HG02884 (cell line): ENCODE measurements around the gene CD28.
"Not testable (repeated sequence)": the region's sequence is repeated elsewhere in the genome, so short reads cannot be mapped to it uniquely, and the experiment has no call there.

Experiments
- ATAC-seq: cut with Tn5 transposase; IDR thresholded peaks from one replicate; pipeline ENCODE4 v1.9.1; 2021; ENCODE audit warnings: mild to moderate bottlenecking, moderate library complexity; ENCODE audit not compliant: unreplicated experiment

CD28 gene

DNA sequence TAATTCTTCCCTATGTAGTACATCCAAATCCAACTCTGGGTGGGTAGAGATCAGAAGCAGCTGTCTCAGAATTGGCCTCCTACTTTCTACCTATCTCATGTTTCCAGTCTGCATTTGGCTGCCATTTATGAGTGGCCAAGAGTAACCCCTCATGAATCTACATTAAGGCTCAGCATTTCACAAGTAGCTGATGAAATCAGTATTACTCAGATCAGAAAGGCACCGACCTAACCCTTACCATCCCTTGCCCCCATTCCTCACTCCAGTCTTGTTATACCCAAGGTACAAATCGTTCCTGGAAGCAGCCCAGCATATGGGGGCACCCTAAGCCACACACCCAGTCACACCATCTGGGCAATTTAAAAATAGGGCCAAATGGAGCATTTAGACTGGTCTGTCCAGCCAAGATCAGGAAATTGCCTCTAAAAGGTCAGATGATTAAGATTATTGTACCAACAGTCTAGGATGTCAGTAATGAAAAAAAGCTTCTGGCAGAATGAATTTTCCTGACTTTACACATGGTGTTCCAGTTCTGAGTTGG lies 37.1 kb downstream of the CD28 start:
- ATAC-seq: no peak

DNA sequence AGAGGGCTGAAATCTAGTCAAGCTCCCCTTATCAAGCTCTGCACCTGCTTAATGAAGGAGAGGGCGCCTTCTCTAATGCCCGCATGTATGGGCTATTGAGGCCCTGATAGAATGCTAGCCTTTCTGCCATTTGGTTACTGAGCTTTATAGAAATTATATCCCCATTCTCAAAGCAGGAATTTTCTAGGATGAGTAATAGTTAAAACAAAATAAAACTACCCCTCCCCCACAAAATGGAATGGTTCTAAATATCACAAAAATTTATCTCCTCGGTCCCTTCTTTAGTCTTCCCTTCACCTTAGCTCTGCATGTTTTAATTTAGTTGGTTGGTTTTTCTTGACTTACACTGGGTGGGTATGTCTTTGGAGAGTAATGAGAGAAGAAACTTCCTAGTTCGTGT lies 37.7 kb downstream of the CD28 start:
- no peak for ATAC-seq

DNA sequence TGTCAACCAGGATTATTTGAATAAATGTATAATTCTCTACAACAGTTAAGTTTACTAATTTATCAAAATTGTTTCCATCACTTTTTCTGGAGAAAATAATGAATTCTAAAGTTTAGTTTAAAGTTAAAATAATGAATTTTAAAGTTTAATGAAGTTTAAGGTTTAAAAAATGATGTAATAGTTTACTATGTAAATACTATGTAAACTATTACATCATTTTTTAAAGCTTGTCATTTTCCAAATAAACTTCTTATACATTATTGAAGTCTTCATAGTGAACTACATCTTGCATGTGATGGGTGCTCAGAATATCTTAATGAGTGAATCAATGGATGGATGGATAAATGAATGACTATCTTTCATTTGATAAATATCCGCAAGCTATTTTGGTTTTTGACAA lies 38.8 kb downstream of the CD28 start:
- ATAC-seq: no peak

DNA sequence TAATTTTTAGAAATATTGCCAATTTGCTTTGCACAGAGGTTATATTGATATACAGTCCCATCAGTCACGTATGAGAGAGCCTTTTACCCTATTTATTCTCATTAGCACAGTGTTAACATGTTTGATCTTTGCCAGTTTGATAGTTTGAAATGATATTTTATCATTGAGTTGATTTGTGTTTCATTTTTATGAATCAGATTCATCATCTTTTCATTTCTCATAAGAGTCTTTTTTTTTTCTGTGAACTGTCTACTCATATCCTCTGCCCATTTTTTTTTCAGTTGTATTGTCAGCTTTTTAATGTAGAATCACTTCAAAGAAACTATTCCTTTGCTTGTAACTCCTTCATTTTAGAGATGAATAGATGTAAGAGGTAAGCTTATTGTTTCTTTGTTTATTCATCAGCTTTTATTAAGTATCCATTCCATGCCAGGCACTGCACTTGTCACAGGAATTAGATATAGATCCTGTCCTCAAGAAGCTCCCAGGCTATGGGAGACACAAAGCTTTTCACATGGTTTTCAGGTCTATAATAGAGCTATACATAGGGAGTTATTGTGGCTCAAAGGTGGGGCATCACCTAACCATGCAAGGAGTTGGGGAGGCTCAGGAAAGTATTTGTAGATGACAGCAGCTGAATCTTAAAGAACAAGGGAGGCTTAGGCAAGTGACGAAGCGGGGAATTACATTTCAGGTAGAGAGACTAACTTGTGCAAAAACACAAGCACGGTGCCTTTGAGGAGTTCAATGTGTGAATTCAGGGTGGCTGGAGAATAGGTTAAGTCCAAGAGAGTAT lies 42.1 kb downstream of the CD28 start:
- no peak for ATAC-seq

DNA sequence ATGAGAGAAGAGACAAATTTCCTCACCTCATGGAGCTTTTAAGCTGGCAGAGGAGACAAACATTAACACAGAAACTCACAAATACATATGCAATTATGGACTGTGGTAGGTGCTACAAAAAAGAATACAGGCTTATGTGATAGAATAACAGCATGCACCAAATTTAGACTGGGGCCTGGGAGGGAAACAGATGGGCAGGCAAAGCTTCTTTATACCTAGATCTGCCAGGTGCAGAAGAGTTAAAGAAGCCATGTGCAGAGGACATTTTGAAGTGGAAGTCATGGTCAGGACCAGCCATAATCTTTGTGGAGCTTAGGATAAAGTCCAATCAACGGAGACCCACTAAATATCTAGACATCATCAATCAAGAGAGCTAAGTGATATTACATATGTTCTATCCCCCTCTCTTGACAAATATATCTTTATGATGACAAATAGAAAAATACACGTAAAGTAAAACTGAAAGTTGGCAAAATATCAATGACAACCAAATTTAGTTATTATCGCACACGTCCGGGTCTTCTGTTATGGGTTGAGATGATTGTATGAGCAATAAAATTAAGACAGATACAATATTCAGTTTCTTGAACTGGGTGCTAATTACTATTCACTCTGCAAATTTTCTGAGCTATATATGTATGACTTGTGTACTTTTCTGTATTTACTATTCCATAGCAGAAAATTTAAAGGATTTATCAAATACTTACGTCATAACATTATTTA lies 44.1 kb downstream of the CD28 start:
- no peak for ATAC-seq

DNA sequence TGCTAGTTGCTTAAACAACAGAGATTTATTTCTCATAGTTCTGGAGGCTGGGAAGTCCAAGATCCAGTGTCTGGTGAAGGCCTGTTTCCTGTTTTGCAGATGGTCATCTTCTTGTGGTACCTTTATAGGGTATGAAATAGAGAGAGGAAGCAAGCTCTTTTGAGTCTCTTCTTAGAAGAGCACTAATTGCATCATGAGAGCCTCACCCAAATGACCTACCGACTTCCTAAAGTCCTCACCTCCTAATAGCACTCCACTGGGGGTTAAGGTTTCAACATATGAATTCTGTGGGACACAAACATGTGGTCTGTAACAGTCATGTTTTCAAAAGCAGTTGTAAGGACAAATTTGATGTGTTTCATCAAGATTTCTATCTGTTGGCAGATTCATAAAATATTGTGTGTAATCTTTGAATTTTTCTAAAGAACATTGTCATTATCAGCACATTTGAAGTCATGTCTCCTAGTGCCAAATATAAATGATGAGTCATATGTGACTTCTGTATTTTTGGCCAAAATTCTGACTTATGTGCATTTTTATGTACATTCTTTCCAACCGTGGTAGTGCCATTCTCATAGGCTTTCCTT lies 45.3 kb downstream of the CD28 start:
- ATAC-seq: no peak

DNA sequence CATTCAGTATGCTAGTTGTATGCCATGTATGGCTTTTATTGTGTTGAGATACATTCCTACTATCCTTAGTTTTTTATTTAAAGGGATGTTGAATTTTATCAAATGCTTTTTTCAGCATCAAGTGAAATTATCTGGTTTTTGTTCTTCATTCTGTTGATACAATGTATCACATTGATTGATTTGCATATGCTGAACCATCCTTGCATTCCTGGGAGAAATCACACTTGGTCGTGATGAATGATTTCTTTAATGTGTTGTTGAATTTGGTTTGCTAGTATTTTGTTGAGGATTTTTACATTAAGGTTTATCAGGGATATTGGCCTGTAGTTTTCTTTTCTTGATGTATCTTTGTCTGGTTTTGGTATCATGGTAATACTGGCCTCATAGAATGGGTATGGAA lies 49.7 kb downstream of the CD28 start:
- ATAC-seq: no peak

DNA sequence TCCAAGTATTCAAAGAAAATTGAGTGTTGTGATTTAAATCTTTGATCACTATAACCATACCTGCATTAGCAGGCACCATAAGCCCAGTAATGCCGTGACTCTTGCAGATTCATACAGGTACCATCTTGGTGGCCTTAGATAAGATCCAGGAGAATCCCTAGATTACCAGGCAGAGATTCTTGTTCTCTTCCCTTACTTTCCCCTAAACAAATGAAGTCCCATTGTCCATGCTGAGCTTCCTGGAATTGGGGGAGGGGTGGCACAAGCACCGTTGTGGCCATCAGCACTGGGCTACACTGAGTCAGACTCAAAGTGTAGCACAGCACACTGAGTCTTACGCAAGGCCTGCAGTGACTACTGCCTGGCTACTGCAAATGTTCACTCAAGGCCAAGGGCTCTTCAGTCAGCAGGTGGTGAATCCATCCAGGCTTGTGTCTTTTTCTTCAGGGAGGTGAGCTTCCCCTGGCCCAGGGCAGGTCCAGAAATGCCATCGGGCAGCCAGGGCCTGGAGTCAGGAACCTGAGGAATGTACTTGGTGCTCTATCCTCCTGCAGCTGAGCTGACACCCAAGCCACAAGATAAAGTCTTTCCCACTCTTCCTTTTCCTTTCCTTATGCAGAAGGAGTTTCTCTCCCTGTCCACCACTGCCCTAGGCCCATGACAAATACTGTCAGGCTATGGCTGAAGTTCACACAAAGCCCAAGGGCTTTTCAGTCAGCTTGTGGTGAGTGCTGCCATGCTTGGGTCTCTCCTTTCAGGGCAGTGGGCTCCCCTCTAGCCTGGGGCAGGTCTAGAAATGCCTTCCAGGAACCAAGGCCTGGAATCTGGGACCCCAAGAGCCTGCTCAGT lies 52.6 kb downstream of the CD28 start:
- no peak for ATAC-seq

DNA sequence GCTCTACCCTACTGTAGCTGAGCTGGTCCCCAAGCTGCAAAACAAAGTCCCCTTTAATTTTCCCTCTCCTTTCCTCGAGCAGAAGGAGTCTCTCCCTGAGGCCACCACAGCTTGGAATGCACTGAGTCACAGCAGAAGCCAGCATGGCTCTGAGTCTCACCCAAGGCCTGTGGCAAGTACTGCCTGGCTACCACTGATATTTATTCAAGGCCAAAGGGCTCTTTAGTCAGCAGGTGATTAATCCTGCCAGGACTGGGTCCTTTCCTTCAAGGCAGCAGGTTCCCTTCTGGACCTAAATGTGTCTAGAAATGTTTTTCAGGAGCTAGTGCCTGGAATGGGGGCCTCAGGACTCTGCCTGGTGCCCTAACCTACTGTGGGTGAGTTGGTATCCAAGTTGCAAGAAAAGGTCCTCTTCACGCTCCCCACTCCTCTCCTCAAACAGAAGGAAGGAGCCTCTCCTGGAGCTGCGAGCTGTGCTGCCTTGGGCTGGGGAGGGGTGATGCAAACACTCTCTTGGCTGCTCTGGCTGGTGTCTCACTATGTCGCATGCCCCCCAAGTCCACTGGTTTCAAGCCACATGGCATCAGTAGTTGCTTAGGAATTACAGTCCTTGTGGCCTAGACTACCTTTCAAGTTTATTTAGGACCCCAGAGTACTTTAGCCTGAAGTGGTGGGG lies 53.4 kb downstream of the CD28 start:
- ATAC-seq: no peak

DNA sequence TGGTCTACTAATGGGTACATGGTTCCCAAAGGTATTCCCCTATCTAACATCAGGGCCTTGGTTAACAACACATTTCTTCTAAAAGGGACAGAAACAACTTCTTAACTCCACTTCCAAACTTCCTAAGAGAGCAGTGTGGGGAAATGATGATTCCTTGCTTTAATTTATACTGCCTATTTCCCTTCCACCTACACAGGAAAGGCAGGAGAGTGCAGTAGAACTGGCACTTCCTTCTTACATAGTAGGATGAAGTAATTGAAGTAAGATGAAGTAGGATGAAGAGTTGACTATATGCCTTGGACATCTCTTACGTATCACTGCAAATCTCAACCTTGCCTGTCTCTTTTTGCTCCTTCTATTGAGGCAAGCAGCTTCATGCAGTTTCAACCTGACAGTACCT lies 54.7 kb downstream of the CD28 start:
- no peak for ATAC-seq

DNA sequence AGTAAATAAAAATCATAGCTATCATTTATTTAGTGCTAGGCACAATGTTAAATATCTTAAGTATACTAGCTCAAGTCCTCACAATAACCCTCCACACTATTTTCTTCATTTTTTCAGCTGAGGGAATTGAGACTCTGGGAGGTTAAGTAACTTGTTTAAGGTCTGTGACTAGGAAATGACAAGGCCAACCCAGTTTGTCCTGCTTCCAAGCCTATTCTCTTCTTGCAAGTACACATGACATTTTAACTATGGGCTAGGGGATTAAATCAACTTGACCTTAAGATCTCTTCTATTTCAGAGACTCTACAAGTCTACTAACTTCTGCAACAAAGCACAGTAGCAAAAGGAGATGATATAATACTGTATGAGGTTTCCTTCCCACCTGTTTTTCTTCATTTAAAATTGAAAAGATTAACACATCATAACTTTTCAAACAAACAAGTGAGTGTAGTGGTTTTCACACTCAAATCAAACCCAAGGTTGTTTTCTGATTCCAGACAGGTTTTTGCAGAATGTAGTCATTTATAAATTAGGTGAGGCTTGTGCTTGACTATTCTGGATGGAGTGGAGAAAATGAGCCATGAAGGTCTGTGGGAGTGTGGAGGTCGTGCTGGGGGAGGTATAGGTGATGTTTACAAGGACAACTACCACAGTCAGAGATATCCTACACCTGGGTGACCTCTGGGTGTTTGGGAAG lies 57.0 kb downstream of the CD28 start:
- ATAC-seq: no peak

DNA sequence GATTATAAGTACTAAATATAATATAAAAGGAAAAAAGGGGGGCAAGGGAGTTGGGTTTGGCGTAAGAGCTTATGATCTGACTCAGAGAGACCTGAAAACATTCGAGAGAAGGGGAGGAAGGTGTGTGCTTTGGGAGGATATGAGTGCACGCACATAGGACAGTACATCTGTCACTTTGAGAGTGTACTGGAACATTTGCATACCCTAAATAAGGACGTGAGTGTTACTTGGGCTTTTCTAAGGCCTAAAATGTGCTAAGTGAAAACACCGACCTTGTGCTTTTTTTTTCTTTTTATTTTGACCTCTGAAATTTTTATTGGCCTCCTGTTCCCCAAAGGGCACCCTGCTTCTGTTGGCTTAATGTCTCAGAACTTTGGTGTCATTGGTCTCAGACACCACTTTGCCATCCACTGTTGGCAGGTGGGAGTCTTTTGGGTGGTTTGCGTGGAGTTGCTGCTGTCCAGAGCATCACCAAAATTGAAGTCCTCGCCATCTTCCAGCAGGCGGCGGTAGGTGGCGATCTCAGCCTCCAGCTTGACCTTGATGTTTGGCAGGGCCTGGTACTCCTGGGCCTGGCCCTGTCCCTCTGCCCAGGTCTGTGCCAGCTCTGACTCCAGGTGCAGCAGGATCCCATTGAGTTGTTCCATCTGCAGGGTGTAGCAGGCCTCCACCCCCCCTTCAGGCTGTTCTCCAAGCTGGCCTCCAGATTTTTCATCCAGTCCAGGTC lies 57.7 kb downstream of the CD28 start:
- no peak for ATAC-seq

DNA sequence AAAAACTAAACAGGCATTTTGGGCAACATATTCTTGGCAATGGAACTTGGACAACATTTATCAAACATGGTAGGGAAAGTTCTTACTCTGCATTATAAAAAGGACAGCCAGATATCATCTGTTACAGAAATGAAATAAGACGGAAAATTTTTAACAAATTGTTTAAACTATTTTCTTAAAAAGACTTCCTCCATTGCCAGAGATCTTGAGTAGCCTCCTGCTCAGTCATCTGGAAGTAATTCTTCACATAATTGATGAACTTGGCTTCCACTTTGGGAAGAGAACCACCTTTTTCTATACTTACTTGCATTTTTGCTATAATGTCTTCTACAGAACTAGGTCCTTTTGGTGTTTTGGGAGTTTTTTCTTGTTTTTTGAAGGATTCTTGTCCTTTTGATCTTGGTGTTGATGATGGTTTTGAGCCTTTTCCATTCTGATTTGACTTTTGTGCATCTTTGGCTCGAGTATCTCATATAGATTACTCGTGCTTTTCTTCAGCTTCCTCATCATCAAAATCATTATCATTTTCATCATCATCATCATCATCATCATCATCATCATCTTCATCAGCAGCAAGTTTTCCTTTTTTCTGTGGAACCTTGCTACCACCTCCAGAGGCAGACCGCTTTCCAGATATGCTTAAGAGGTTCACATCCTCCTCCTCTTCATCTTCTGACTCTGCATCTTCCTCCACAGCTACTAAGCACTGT lies 66.2 kb downstream of the CD28 start:
- ATAC-seq: no peak

DNA sequence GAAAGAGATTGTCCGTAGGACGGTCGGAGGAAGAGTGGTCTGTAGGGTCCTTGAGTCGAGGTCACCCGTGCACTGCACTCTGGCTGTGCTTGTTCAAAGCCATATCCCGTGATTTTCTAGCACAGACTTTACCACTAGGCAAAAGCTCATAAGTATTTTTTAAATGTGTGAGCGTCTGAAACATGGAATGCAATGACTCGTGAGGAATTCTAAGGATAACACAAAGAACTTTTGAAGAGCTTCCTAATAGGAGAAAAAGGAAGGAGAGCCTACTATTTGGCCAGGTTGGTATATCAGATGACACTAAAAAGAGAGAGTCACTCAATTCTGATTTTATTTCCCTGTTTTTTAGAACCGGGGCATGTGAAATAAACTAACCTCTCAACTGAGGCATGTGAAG lies 68.3 kb downstream of the CD28 start:
- ATAC-seq: no peak

DNA sequence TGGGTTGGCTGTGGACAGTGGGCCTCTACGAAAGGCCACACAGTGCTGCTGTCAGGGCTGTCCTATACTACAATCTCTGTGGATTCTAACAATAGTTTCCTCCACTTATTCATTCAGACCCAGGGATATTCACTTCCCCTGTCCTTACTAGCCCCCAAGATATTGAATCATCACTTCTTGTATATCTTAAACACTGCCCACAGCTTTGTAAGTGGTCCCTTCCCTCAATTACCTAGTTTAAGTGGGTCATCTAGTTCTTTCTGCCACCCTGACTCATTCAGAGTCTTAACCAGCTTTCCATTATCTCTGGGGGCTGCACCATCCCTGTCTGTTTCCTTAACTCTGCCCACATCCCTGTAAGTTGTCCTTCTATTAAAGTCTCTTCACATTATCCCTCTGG lies 69.2 kb downstream of the CD28 start:
- ATAC-seq: no peak

DNA sequence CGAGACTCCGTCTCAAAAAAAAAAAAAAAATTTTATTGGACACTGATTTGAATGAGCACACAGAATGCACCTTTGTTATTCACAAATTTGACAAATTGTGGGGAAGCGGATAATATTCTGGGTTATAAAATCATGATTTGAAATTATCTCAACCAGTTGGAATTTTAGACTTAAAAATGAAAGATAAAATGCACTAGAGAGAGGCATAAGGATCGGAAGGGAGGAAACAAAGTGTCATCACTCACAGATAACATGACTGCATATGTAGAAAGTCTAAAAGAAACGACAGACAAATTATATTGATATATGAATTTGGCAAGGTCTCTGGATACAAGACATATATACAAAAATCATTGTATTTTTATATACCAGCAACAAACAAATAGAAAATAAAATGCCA lies 70.6 kb downstream of the CD28 start:
- ATAC-seq: no peak

DNA sequence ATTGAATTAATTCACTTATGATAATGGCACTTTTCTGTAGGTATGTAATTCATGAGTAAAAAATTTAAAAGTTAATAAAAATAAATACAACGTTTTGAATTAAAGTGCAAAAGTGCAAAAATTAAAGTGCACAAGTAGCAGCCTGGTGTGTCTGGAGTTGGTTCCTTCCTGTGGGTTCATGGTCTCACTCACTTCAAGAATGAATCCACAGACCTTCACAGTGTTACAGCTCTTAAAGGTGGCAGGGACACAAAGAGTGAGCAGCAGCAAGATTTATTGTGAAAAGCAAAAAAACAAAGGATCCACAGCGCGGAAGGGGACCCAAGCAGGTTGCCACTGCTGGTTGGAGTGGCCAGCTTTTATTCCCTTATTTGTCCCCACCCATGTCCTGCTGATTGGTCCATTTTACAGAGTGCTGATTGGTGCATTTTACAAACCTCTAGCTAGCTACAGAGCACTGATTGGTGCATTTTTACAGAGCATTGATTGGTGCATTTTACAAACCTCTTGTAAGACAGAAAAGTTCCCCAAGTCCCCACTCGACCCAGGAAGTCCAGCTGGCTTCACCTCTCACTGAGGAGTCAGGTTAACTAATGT lies 73.1 kb downstream of the CD28 start:
- ATAC-seq: not testable (repeated sequence)

DNA sequence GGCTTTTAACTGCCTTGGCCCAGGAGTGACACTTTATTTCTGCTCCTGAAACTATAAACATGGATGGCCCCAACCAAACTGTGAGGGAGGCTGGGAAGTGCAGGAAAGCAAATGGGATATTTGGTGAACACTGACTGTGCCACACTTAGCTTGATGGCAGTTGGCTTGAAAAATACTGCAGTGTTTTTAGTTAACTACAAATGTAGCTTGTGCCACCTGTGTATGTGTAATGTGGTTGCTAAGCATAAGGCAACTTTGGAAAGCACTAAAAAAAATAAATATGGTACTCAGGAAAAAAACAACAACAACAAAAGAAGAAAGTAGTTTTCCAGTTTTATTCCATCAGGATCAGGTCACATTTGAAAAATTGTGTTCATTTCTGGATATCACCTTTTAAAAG lies 73.8 kb downstream of the CD28 start:
- no peak for ATAC-seq
